ENCODE data around the gene RHBDD3.
A peak's percentile ranks its signal among the peaks of the same experiment; 100 is the strongest.

The RHBDD3 gene

DNA sequence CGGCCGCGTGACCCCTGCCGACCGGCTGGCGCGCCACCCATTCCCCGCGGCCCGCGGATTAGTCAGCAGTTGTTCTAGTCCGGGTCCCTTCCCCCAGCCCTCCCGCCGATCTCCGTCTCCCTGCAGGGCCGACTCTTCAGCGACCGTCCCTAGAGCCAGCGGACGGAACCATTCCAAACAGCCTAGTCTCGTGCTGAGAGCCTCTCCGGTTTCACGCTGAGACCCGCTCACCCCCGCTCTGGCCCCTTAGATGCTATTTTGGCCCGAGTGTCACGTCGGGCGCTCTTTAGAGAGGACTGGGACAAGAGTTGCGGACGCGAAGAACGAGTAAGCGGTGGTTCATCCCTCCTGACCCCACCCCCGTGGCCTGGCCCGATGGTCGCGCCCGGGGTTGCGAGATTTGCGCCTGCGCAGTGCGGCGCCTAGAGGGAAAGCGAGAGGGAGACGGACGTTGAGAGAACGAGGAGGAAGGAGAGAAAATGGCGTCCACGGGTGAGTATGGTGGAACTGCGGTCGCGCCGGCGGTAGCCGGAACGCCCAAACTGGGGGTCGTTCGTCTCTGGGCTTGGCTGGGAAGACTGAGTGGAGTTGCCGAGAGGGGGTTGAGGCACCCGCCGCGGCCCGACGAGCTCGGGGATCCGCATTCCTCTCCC, at the start of gene RHBDD3, which contains the start of gene EWSR1:
Gene RHBDD3 (minus strand): TSS at position 124 of the 653 bp plus-strand sequence. CDS start 2,355 bp downstream, outside the sequence.
Gene EWSR1 (plus strand): TSS at position 411 of the 653 bp plus-strand sequence. CDS start 69 bp downstream, at position 480.
- peak; percentile 94 for DNase-seq (ENCODE audit: low spot score)

GRCh38 chr22:29316141-29316828, 48.5 kb upstream of the RHBDD3 start:
- no peak for DNase-seq (ENCODE audit: low spot score)

DNA sequence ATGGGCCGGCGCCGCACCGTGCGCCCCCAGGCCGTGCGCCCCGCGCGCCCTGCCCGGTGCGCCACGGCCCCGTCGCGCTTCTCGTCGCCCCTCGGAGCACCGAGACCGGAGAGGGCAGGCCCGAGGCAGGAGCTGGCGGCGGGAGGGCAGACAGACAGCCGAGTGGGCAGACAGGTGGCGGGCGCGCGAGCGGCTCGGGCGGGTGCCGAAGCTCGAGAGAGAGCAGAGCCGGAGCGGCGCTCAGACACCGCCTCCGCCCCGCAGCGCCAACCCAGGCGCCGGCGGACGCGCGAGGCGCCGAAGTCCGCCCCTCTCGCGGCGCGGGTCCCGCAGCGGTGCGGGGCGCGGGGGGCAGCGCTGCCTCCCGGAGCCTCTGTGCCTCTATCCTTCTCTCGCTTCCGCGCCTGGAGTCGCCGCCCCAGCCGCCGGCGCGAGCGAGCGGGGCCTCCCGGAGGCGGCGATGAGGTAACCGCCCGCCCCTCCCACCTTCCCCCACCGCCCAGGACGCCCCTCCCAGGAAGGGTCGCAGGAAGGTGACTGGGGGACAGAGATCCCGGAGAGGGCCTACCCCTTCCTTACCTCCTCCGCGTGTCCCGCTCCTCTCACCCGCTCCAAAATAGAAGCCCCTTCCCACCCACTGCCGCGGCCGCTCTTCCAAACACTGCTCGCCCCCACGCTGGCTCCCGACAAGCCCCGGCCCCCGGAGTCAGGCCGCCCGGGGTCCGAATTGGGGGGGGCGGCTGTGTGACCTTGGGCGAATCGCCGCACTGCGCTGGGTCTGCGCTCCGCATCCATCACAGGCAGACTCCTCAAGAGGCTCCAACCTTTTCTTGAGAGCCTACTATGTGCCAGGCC, 47.7 kb upstream of the RHBDD3 start, which contains the start of gene RASL10A:
Gene RASL10A (minus strand): TSS at position 412 of the 855 bp plus-strand sequence. CDS start 451 bp downstream, outside the sequence.
- DNase-seq (ENCODE audit: low spot score) = no peak

- no peak for DNase-seq (ENCODE audit: low spot score)
These were observed 46.9 kb upstream of the RHBDD3 start for GRCh38 chr22:29314537-29315285.

GRCh38 chr22:29313576-29314466, 46.0 kb upstream of the RHBDD3 start:
- DNase-seq (ENCODE audit: low spot score) = no peak

- DNase-seq (ENCODE audit: low spot score) = peak; percentile 68
These were observed 45.4 kb upstream of the RHBDD3 start for GRCh38 chr22:29313126-29313575.

DNA sequence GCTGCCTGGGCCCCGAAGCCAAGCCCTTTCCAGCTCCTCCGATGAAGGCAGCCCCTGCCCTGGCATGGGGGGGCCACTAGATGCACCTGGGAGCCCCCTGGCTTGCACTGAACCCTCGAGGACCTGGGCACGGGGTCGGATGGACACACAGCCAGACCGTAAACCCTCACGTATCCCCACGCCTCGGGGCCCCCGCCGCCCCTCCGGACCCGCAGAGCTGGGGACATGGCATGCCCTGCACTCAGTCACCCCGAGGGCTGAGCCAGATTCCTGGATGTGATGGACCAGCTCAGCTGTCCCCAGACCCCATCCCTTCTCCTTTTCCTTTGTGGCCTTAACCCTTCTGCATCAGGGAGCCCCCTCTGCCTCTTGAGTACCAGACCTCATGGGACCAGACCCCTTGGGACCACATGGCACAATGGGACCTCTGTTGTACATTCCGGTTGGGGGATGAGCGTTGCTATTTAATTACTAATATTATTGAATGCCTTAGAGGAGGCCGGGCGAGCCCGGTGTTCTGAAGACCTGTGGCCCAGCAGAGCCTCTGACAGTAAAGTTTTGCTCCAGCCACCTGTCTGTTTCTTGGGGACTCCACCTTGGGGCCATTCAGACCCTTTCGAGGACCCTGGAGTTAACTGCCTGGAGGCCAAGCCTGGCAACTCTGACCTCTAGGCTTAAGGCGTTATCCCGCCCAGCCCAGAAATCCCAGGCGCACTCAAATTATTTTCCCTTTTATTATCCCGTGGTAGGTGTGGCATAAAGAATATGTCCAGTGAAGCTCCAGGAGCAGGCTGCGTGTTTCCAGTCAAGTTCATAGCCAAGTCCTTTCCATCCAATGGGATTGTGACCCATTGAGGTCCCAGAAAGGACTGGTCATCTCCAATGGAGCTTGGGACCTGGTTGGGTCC, 44.7 kb upstream of the RHBDD3 start:
- no peak for DNase-seq (ENCODE audit: low spot score)

GRCh38 chr22:29311464-29312217, 43.9 kb upstream of the RHBDD3 start:
- no peak for DNase-seq (ENCODE audit: low spot score)

DNA sequence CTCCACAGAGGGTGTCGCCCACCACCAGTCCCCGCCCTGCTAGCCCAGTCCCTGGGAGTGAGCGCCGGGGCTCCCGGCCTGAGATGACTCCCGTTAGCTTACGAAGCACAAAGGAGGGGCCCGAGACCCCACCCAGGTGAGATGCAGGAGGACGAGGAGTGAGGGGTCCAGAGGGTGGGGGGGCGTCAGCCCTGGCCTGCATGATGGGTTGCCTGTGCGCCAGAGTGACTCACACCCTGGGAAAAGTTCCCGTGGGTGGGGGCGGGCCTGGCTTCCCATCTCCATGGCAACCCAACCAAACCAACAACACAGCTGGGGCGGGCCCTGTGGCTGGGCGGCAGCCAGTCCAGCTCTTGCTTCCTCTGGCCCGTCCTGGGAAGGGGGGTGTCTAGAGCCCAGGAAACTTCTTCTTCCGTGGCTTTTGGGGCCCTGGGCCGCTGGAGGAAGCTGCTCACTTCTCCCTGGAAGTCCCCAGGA, 43.1 kb upstream of the RHBDD3 start:
- DNase-seq (ENCODE audit: low spot score) = peak; percentile 94

GRCh38 chr22:29310065-29310862, 42.5 kb upstream of the RHBDD3 start:
- DNase-seq (ENCODE audit: low spot score) = no peak

DNA sequence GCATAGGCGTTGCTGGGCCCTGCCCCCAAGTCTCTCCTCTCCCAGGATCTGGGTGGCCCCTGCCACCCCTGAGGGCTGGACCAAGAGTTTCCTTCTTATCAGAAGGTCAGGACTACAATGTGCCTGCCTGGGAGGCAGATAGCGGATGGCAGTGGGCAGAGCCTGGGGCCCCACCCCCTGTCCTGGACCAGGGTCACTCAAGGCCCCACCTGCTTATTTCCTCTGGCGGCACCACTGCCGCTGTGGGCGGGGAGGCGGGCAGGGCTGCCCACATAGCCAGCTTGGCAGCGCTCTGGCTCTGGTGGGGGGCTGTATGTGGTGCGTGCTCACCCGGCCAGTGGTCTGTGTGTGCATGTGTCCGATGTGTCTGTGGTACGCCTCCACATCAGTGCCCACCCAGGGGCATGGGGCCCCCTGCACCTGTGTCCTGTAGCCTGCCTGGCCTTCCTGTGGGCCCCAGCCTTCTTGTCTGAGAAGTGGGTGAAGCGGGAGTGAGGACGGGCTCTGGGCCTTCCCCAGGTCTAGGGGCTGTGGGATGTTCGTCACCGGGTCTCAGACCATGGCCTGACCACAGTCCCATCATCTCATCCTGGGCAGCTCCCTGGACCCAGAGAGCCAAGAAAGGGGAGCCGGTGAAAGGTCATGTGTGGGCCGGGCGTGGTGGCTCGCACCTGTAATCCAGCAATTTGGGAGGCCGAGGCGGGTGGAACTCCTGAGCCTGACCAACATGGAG, 41.7 kb upstream of the RHBDD3 start:
- DNase-seq (ENCODE audit: low spot score) = no peak

DNA sequence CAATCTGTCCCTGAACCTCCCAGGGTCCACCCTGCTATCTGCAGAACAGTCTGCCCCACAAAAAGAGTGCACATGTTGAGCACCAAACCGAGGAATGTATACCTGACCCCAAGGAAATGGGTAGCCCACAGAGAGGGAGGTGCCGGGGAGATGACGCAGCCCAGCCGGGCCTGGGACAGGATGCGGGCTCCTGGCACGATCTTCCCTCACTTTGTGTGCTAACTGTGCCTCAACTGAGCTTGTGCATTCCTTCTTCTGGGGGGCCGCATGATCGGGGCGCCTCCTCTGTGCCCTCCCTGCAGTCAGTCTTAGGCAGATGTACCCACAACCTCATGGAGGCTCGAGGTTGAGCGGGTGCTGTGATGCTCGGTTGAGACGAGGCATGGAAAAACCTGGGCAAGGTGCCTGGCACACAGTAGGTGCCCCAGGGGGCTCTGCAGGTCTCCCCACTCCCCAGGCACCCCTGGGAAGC, 41.0 kb upstream of the RHBDD3 start:
- DNase-seq (ENCODE audit: low spot score) = no peak

- DNase-seq (ENCODE audit: low spot score) = no peak
These were observed 40.5 kb upstream of the RHBDD3 start for GRCh38 chr22:29308148-29308790.

DNA sequence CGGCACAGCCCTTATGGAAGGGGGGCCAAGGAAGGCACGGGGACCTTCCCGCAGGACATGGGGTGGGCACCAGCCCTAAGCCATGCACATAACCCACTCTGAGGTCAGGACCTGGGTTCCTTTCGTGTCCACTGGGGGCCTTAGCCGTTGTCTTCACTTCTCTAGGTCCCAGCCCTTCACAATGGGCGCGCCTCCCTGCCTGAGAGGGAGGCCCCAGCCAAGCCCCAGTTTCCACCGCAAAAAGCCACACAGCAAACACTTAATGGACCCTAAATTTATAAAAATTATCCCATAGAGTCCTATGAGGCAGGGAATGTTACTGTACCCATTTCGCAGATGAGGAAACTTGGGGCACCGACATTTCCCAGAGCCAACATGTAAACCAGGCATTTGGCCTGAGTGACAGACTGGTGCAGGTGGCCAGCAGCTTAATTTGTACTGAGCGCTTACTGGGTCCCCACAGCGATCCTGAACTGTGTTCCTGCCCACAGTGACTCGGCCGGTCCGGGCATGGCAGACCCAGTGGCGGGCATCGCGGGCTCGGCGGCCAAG, 39.9 kb upstream of the RHBDD3 start:
- DNase-seq (ENCODE audit: low spot score) = no peak

GRCh38 chr22:29306835-29307595, 39.2 kb upstream of the RHBDD3 start:
- peak; percentile 65 for DNase-seq (ENCODE audit: low spot score)
